Right lobe of liver (tissue), 6 donors: ENCODE results near the gene ARL4C. TPM values are rescaled to one million over a fixed set of nuclear protein-coding genes. Genes with fewer than 3 reads are reported as not detected.

Experiments used
- ATAC-seq, 4 donors: fragments of 200-7000 bp; cut with Tn5 transposase; one replicate each; pipeline ENCODE4 v1.9.1; 2020; ENCODE audit warnings: mild to moderate bottlenecking in 4 of 4, moderate library complexity in 4 of 4
- DNase-seq, 3 donors: peaks; one replicate each; pipeline ENCODE4 v3.0.0-alpha.2; 2020
- H3K27ac ChIP-seq, 3 donors: fragments of 200-600 bp; one replicate each; pipeline ENCODE4 v1.8.0; 2022
- H3K27me3 ChIP-seq, 2 donors: fragments of 200-600 bp; one replicate each; pipeline ENCODE4 v1.8.0; 2022
- H3K36me3 ChIP-seq, 4 donors: fragments of 200-600 bp; sonication (generic) in 1 of 4; one replicate each; pipeline versions ENCODE4 v1.5.1 to v1.8.0; 2017 to 2022; ENCODE audit warnings: control low read depth in 1 of 4
- H3K4me1 ChIP-seq, 4 donors: fragments of 200-600 bp; sonication (generic) in 1 of 4; one replicate each; pipeline versions ENCODE4 v1.5.1 to v1.8.0; 2017 to 2022; ENCODE audit warnings: control low read depth in 1 of 4
- H3K4me3 ChIP-seq, 3 donors: fragments of 200-600 bp; one replicate each; pipeline ENCODE4 v1.8.0; 2022
- H3K9me3 ChIP-seq, 4 donors: fragments of 200-600 bp; sonication (generic) in 1 of 4; one replicate each; pipeline versions ENCODE4 v1.5.1 to v1.8.0; 2017 to 2022; ENCODE audit warnings: control low read depth in 1 of 4
- CTCF ChIP-seq, 4 donors: fragments of 200-600 bp in 3 of 4; fragments of 450-650 bp in 1 of 4; IDR thresholded peaks; one replicate each; pipeline versions ENCODE4 v1.5.1 to v1.8.0; 2016 to 2022; ENCODE audit warnings: antibody characterized with exemption in 4 of 4, mild to moderate bottlenecking in 2 of 4
- POLR2A ChIP-seq: fragments of 450-650 bp; IDR thresholded peaks from one replicate; pipeline ENCODE4 v1.6.1; 2017; ENCODE audit warnings: antibody characterized with exemption, mild to moderate bottlenecking
- WGBS: methylation state at CpG from one replicate; pipeline ENCODE4 v1.1.6; 2018; ENCODE audit warnings: low coverage, low lambda C conversion rate; ENCODE audit not compliant: insufficient coverage; ENCODE audit errors: missing lambda C conversion rate; 5-methylcytosine and 5-hydroxymethylcytosine counted together
- intact Hi-C, 2 donors: fragments of 100-400 bp; cut with DNase I; formaldehyde crosslinking; loops; one replicate each; pipeline versions ENCODE4 v1.11.2 to v1.14.1; 2022
- total RNA-seq, 6 experiments: library from RNA; depleted of rRNA in 2 of 6; stranded (reverse); fragments of >200 nt in 2 of 6; fragmentation: NEBNext Ultra II Directional in 3 of 6; extraction: Animal tissue kit (Norgen Biotek cat#: 25700) in 3 of 6; gene quantifications; one replicate each; pipeline versions ENCODE4 v1.1.0 to v1.2.4, GENCODE V29; 2016 to 2023
- donor health status: DM: no; HTN: yes; CAD: no.
- donor health status: DM: no; HTN: no; CAD: no.
- donor health status: DM: no; HTN: no; CAD: no.
- donor health status: DM: no; HTN: yes; CAD: no.
- donor health status: DM: no; HTN: yes; CAD: no.

Gene ARL4C
- total RNA-seq, 6 experiments from 2014 or later, result 1.4 to 9.4 (median 2.5) TPM

DNA sequence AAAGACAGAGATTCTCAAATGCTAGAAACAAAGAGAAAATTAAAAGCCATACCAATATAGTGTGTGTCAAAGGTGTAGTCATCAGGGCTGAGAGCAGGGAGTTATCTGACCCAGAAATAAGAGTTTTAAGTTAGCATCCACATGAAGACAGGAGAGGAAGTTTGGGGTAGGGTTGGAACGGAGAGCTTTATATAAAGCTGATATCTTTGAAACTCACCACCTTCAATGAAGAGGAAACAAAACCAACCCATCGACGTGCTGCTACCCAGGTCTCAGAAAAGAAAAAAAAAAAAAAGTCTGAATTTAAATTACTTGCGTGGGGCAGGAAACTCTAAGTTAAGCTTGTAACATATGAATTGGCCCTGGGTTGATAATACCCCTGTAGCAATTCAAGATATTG lies 42.4 kb downstream of the ARL4C start:
- Histone ChIP-seq H3K4me3 (no peak overlapping the region), H3K27me3 (no peaks in the 10 kb centered on the region), H3K4me1 (no peaks in the 10 kb centered on the region), H3K36me3 (no peaks in the 10 kb centered on the region), H3K27ac (no peak overlapping the region), H3K9me3 (no peaks in the 10 kb centered on the region)
- DNase-seq, result no peak
- ATAC-seq, result no peak
- 40% methylated on average over 4 of the region's 4 CpGs for WGBS
- no peak for TF ChIP-seq POLR2A
- TF ChIP-seq CTCF (IDR thresholded peaks at IDR 0.05), result no peak
- intact Hi-C loops, result no loop called here

- Histone ChIP-seq H3K9me3 (no peaks in the 10 kb centered on the region), H3K4me1 (no peaks in the 10 kb centered on the region), H3K36me3 (no peaks in the 10 kb centered on the region), H3K4me3 (no peak overlapping the region), H3K27me3 (no peaks in the 10 kb centered on the region), H3K27ac (no peak overlapping the region)
- TF ChIP-seq POLR2A, result no peak
- TF ChIP-seq CTCF (IDR thresholded peaks at IDR 0.05), result no peak
- 93% methylated on average over 4 of the region's 5 CpGs for WGBS
- DNase-seq (no peak), ATAC-seq (no peak)
- intact Hi-C loops, result no loop called here
Measured at GRCh38 chr2:234453216-234453615, 43.7 kb downstream of the ARL4C start.

- no peak for TF ChIP-seq POLR2A
- no peak for TF ChIP-seq CTCF (IDR thresholded peaks at IDR 0.05)
- no peak overlapping the region for H3K4me3 ChIP-seq
- H3K9me3 ChIP-seq, result no peaks in the 10 kb centered on the region
- no peaks in the 10 kb centered on the region for H3K36me3 ChIP-seq
- 58% methylated on average over 4 of the region's 4 CpGs for WGBS
- H3K4me1 ChIP-seq, result no peaks in the 10 kb centered on the region
- no peaks in the 10 kb centered on the region for H3K27me3 ChIP-seq
- H3K27ac ChIP-seq, result no peak overlapping the region
- ATAC-seq (no peak), DNase-seq (no peak)
- intact Hi-C loops, result no loop called here
Measured at GRCh38 chr2:234451852-234452625, 44.8 kb downstream of the ARL4C start.

GRCh38 chr2:234451242-234451641 lies 45.6 kb downstream of the ARL4C start:
- intact Hi-C loops, result no loop called here
- no peaks in the 10 kb centered on the region for H3K4me1 ChIP-seq
- no peaks in the 10 kb centered on the region for H3K9me3 ChIP-seq
- 84% methylated on average over 2 of the region's 2 CpGs for WGBS
- H3K36me3 ChIP-seq, result no peaks in the 10 kb centered on the region
- H3K27me3 ChIP-seq, result no peaks in the 10 kb centered on the region
- no peak for DNase-seq
- TF ChIP-seq POLR2A, result no peak
- no peak for TF ChIP-seq CTCF (IDR thresholded peaks at IDR 0.05)
- no peak for ATAC-seq
- H3K27ac ChIP-seq, result no peak overlapping the region
- H3K4me3 ChIP-seq, result no peak overlapping the region
